HK-2 (cell line): ENCODE data around the gene ZYG11A.
"Not testable (repeated sequence)": the region's sequence is repeated elsewhere in the genome, so short reads cannot be mapped to it uniquely, and the experiment has no call there.

Source experiments
- DNase-seq: peaks from one replicate; pipeline ENCODE4 v3.0.0-alpha.2; 2018; ENCODE audit not compliant: unreplicated experiment

Gene ZYG11A

GRCh38 chr1:52842643-52843310 lies at the start of gene ZYG11A:
TSS of gene ZYG11A (plus strand) at chr1:52842760. CDS start at chr1:52842884, 124 bp downstream.
- DNase-seq: peak; percentile 95

- DNase-seq: not testable (repeated sequence)
Measured at GRCh38 chr1:52793717-52794116, 48.8 kb upstream of the ZYG11A start.

- no peak for DNase-seq
Measured at GRCh38 chr1:52795464-52795863, 47.1 kb upstream of the ZYG11A start.

- no peak for DNase-seq
Measured at GRCh38 chr1:52798331-52798730, 44.2 kb upstream of the ZYG11A start.

- no peak for DNase-seq
Measured at GRCh38 chr1:52801011-52801410, 41.5 kb upstream of the ZYG11A start.

- DNase-seq: not testable (repeated sequence)
Measured at GRCh38 chr1:52804083-52804482, 38.5 kb upstream of the ZYG11A start.

- peak; percentile 10 for DNase-seq
Measured at GRCh38 chr1:52814465-52814864, 28.1 kb upstream of the ZYG11A start.

- DNase-seq: not testable (repeated sequence)
Measured at GRCh38 chr1:52820830-52821229, 21.7 kb upstream of the ZYG11A start.

- no peak for DNase-seq
Measured at GRCh38 chr1:52825868-52826267, 16.7 kb upstream of the ZYG11A start.

GRCh38 chr1:52834798-52835197 lies 7.8 kb upstream of the ZYG11A start:
- no peak for DNase-seq

- no peak for DNase-seq
Measured at GRCh38 chr1:52836035-52836434, 6.5 kb upstream of the ZYG11A start.

- not testable (repeated sequence) for DNase-seq
Measured at GRCh38 chr1:52839175-52839574, 3.4 kb upstream of the ZYG11A start.

GRCh38 chr1:52845119-52845518 lies 2.6 kb downstream of the ZYG11A start:
- not testable (repeated sequence) for DNase-seq

GRCh38 chr1:52848423-52848822 lies 5.9 kb downstream of the ZYG11A start:
- DNase-seq: no peak

- no peak for DNase-seq
Measured at GRCh38 chr1:52850951-52851350, 8.4 kb downstream of the ZYG11A start.

GRCh38 chr1:52852854-52853253 lies 10.3 kb downstream of the ZYG11A start:
- DNase-seq: no peak

- DNase-seq: no peak
Measured at GRCh38 chr1:52855584-52855983, 13.0 kb downstream of the ZYG11A start.

GRCh38 chr1:52856026-52856425 lies 13.5 kb downstream of the ZYG11A start:
- no peak for DNase-seq

GRCh38 chr1:52857443-52857842 lies 14.9 kb downstream of the ZYG11A start:
- no peak for DNase-seq

GRCh38 chr1:52862666-52863458 lies 20.3 kb downstream of the ZYG11A start:
- no peak for DNase-seq

- no peak for DNase-seq
Measured at GRCh38 chr1:52867087-52867863, 24.7 kb downstream of the ZYG11A start.

GRCh38 chr1:52869727-52870126 lies 27.2 kb downstream of the ZYG11A start:
- not testable (repeated sequence) for DNase-seq
